ENCODE data around the gene GEN1. TPM values are rescaled to one million over a fixed set of nuclear protein-coding genes. Genes with fewer than 3 reads are reported as not detected.

GEN1 gene
- polyA plus RNA-seq, 1 donor from 2014 or later, result 9.4 TPM

DNA sequence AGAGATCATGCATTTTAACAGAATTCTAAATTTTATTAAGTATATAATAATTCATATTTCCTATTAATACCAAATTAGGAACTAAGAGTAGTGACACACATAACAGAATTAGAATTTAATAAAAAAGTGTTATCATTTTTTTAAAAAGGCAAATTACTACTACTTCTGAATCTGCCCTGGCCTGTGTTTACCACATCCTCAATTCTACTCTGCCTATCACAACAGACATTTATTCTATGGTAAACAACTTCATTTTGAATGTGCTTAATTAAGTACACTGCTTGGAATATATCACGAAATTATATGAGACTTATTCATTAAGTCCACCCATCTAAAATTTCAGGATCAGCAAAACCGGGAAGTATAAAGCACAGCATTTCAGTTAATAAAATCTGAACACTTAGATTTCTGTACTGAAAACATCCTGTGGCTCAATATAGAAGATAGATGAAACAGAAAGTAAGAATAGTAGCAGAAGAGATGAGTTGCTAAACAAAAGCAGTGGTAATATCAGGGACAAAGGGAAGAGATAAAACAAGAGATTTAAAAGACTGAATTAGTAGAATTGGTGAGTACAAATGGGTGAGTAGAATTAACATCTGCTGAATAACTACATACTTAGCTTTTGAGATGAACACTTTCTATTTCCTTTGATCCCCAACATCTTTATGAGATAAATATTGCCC, 4.0 kb upstream of the GEN1 start:
- H3K79me2 ChIP-seq (replicated peaks; ENCODE audit: insufficient read depth, low read length), result peaks cover 32% of the 10 kb centered on the region
- no peak overlapping the region for H3K4me2 ChIP-seq (ENCODE audit: low read length)
- no peak overlapping the region for H2AFZ ChIP-seq (ENCODE audit: low read depth, low read length)
- no peaks in the 10 kb centered on the region for H4K20me1 ChIP-seq (ENCODE audit: insufficient read depth)
- H3K9me3 ChIP-seq (ENCODE audit: low read length), result no peaks in the 10 kb centered on the region
- no peaks in the 10 kb centered on the region for H3K27me3 ChIP-seq (ENCODE audit: insufficient read depth, low read depth, low read length)
- no peaks in the 10 kb centered on the region for H3F3A ChIP-seq (ENCODE audit: insufficient read depth, low read length, poor library complexity, severe bottlenecking)
- H3K4me3 ChIP-seq (ENCODE audit: low read length), result no peak overlapping the region
- no peak overlapping the region for H3K9ac ChIP-seq (ENCODE audit: low read length)
- H3K36me3 ChIP-seq (ENCODE audit: insufficient read depth, low read length), result no peaks in the 10 kb centered on the region
- no peaks in the 10 kb centered on the region for H3K9me2 ChIP-seq (ENCODE audit: insufficient read depth, low read length)
- no peak for TF ChIP-seq MXI1 (conservative IDR thresholded peaks at IDR 0.05; ENCODE audit: poor library complexity, severe bottlenecking)
- no peak for TF ChIP-seq RAD21 (conservative IDR thresholded peaks at IDR 0.05)
- TF ChIP-seq SMC3 (conservative IDR thresholded peaks at IDR 0.05; ENCODE audit: poor library complexity), result no peak
- TF ChIP-seq POLR2AphosphoS5 (IDR thresholded peaks at IDR 0.05), result no peak
- TF ChIP-seq, protein P1, sequence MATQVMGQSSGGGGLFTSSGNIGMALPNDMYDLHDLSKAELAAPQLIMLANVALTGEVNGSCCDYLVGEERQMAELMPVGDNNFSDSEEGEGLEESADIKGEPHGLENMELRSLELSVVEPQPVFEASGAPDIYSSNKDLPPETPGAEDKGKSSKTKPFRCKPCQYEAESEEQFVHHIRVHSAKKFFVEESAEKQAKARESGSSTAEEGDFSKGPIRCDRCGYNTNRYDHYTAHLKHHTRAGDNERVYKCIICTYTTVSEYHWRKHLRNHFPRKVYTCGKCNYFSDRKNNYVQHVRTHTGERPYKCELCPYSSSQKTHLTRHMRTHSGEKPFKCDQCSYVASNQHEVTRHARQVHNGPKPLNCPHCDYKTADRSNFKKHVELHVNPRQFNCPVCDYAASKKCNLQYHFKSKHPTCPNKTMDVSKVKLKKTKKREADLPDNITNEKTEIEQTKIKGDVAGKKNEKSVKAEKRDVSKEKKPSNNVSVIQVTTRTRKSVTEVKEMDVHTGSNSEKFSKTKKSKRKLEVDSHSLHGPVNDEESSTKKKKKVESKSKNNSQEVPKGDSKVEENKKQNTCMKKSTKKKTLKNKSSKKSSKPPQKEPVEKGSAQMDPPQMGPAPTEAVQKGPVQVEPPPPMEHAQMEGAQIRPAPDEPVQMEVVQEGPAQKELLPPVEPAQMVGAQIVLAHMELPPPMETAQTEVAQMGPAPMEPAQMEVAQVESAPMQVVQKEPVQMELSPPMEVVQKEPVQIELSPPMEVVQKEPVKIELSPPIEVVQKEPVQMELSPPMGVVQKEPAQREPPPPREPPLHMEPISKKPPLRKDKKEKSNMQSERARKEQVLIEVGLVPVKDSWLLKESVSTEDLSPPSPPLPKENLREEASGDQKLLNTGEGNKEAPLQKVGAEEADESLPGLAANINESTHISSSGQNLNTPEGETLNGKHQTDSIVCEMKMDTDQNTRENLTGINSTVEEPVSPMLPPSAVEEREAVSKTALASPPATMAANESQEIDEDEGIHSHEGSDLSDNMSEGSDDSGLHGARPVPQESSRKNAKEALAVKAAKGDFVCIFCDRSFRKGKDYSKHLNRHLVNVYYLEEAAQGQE (IDR thresholded peaks at IDR 0.05; ENCODE audit: borderline replicate concordance), result no peak
- TF ChIP-seq, protein P2, sequence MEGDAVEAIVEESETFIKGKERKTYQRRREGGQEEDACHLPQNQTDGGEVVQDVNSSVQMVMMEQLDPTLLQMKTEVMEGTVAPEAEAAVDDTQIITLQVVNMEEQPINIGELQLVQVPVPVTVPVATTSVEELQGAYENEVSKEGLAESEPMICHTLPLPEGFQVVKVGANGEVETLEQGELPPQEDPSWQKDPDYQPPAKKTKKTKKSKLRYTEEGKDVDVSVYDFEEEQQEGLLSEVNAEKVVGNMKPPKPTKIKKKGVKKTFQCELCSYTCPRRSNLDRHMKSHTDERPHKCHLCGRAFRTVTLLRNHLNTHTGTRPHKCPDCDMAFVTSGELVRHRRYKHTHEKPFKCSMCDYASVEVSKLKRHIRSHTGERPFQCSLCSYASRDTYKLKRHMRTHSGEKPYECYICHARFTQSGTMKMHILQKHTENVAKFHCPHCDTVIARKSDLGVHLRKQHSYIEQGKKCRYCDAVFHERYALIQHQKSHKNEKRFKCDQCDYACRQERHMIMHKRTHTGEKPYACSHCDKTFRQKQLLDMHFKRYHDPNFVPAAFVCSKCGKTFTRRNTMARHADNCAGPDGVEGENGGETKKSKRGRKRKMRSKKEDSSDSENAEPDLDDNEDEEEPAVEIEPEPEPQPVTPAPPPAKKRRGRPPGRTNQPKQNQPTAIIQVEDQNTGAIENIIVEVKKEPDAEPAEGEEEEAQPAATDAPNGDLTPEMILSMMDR (IDR thresholded peaks at IDR 0.05; ENCODE audit: poor library complexity, severe bottlenecking), result no peak
- TF ChIP-seq TAF1 (IDR thresholded peaks at IDR 0.05; ENCODE audit: low read depth), result no peak
- TF ChIP-seq EZH2 (IDR thresholded peaks at IDR 0.05; ENCODE audit: borderline replicate concordance, insufficient read depth, low read length, poor library complexity, severe bottlenecking), result no peak
- TF ChIP-seq EP300 (conservative IDR thresholded peaks at IDR 0.05; ENCODE audit: poor library complexity, severe bottlenecking), result no peak
- H3K27ac ChIP-seq (ENCODE audit: low read length), result no peak overlapping the region

DNA sequence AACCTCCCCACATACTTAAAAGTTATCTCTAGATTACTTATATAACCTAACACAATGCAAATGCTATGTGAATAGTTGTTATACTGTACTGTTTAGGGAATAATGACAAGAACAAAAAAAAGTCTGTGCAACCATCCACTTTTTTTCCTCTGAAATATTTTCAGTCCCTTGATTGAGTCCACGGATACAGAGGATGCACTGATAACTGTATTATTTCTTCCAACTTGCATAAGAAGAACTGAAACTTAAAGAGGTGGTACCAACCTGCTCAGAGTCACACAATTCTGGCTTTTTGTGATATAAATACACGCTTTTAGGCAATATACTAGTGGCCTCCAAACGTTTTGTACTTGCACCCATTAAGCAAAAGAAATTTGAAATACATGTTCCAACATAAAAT, 1.7 kb upstream of the GEN1 start:
- Histone ChIP-seq H2AFZ (ENCODE audit: low read depth, low read length) (no peak overlapping the region), H3K27ac (ENCODE audit: low read length) (no peak overlapping the region), H3K4me2 (ENCODE audit: low read length) (peak overlapping the region; percentile 66), H3K4me3 (ENCODE audit: low read length) (peak overlapping the region; percentile 93), H3K9me3 (ENCODE audit: low read length) (no peaks in the 10 kb centered on the region), H3K79me2 (replicated peaks; ENCODE audit: insufficient read depth, low read length) (peaks cover 49% of the 10 kb centered on the region), H4K20me1 (ENCODE audit: insufficient read depth) (no peaks in the 10 kb centered on the region), H3K9ac (ENCODE audit: low read length) (peak overlapping the region; percentile 93), H3F3A (ENCODE audit: insufficient read depth, low read length, poor library complexity, severe bottlenecking) (no peaks in the 10 kb centered on the region), H3K9me2 (ENCODE audit: insufficient read depth, low read length) (no peaks in the 10 kb centered on the region), H3K36me3 (ENCODE audit: insufficient read depth, low read length) (no peaks in the 10 kb centered on the region), H3K27me3 (ENCODE audit: insufficient read depth, low read depth, low read length) (no peaks in the 10 kb centered on the region)
- no peak for TF ChIP-seq EZH2 (IDR thresholded peaks at IDR 0.05; ENCODE audit: borderline replicate concordance, insufficient read depth, low read length, poor library complexity, severe bottlenecking)
- TF ChIP-seq POLR2AphosphoS5 (IDR thresholded peaks at IDR 0.05), result no peak
- TF ChIP-seq, protein P2 (IDR thresholded peaks at IDR 0.05; ENCODE audit: poor library complexity, severe bottlenecking), result no peak
- TF ChIP-seq MXI1 (conservative IDR thresholded peaks at IDR 0.05; ENCODE audit: poor library complexity, severe bottlenecking), result no peak
- TF ChIP-seq SMC3 (conservative IDR thresholded peaks at IDR 0.05; ENCODE audit: poor library complexity), result no peak
- TF ChIP-seq TAF1 (IDR thresholded peaks at IDR 0.05; ENCODE audit: low read depth), result no peak
- no peak for TF ChIP-seq EP300 (conservative IDR thresholded peaks at IDR 0.05; ENCODE audit: poor library complexity, severe bottlenecking)
- TF ChIP-seq, protein P1 (IDR thresholded peaks at IDR 0.05; ENCODE audit: borderline replicate concordance), result no peak
- TF ChIP-seq RAD21 (conservative IDR thresholded peaks at IDR 0.05), result no peak

Data from neural cell (in vitro differentiated cells).